D721Med (cell line): ENCODE results near the gene TFDP1.

Experiments used
- DNase-seq: peaks from one replicate; pipeline ENCODE4 v3.0.0; 2011; ENCODE audit warnings: low spot score; ENCODE audit not compliant: insufficient read length
- FAIRE-seq: peaks from 2 replicates; lab custom pipeline; 2011; peaks lifted over from hg19 to GRCh38; lab: Jason Lieb, UNC
- CTCF ChIP-seq: IDR thresholded peaks from 2 replicates; pipeline ENCODE4 v1.5.1; 2012; ENCODE audit warnings: mild to moderate bottlenecking, control low read depth; ENCODE audit not compliant: insufficient read depth; ENCODE audit errors: missing control alignments

TFDP1 gene

GRCh38 chr13:113637262-113638160, 53.0 kb downstream of the TFDP1 start:
- FAIRE-seq = no peak
- DNase-seq = no peak
- TF ChIP-seq CTCF = no peak

DNA sequence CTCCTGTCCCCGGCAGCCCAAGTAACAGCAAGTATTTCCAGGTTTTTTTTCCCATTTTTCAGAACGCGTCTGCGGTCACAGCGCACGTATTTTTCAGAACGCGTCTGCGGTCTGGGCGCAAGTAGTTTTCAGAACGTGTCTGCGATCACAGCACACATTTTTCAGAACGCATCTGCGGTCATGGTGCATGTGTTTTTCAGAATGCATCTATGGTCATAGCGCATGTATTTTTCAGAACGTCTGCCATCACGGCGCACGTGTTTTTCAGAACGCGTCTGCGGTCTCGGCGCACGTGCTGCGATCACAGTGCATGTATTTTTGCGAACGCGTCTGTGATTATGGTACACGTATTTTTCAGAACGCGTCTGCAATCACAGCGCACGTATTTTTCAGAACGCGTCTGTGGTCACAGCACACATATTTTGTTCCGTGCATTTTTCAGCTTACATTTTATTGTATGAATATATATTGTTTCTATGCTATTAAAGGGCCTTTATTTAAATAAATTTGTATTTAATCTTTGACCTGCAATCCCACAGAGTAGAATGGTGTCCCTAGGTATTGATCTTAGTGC, 53.7 kb downstream of the TFDP1 start:
- DNase-seq (no peak), FAIRE-seq (no peak)
- TF ChIP-seq CTCF = no peak

- no peak for DNase-seq
- no peak for FAIRE-seq
- TF ChIP-seq CTCF = no peak
Observed at GRCh38 chr13:113638806-113639205, 54.3 kb downstream of the TFDP1 start.

- no peak for FAIRE-seq
- no peak for TF ChIP-seq CTCF
- no peak for DNase-seq
Observed at GRCh38 chr13:113639616-113640262, 55.2 kb downstream of the TFDP1 start.

DNA sequence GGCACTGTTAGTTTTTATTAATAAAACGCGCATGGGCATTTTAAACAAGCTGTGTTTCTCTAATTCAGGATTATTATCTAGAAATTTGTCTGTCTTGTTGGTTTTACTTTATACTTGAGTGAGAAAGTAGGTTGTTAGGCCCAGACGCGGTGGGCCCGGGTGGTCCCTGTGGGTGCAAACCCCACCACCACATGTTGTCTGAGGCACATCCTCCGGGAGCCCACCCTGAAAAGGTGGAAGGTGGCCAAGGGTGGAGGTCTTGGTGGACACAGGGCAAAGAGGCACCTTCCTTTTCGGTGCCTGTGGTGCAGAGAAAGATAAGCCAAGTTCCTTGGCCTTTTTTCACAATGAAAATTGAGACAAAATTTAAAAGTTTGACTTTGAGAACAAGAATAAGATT, 56.9 kb downstream of the TFDP1 start:
- FAIRE-seq (no peak), DNase-seq (no peak)
- no peak for TF ChIP-seq CTCF

GRCh38 chr13:113642563-113642962, 58.0 kb downstream of the TFDP1 start:
- FAIRE-seq (no peak), DNase-seq (no peak)
- no peak for TF ChIP-seq CTCF
